NCI-H1417 (cell line): ENCODE measurements around the gene LYRM4.

ENCODE experiments used
- DNase-seq, 3 experiments: peaks; one replicate each; lab custom pipeline; 2025; lab: John Stamatoyannopoulos, UW

Gene LYRM4

GRCh38 chr6:5205877-5206850 is 54.6 kb downstream of the LYRM4 start:
- peak in 1 of 3 experiments; percentile 6 for DNase-seq

GRCh38 chr6:5205035-5205507 is 55.7 kb downstream of the LYRM4 start:
- DNase-seq: no peak

- no peak for DNase-seq
Measured at GRCh38 chr6:5204376-5204775, 56.4 kb downstream of the LYRM4 start.

- DNase-seq: peak in 1 of 3 experiments; percentile 79
Measured at GRCh38 chr6:5203546-5203945, 57.2 kb downstream of the LYRM4 start.

GRCh38 chr6:5202941-5203340 is 57.8 kb downstream of the LYRM4 start:
- DNase-seq: no peak

DNA sequence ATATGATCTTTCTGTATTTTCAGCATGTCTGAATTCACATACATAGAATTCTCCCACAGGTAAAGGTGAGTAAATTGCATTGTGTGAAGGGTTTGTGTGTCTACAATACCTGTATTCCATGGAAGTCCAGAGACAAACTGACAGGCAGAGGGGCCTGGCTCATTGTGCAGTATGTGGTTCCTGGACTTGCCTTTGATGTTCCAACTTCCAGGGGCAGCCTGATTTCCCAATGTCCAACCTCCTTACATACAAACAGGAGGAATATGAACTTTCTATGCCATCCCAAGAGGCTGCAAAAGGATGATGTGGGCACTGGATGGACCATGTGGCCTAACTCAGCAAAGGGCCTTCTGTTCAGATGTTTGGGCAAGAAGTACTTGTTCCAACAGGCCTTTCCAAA is 58.5 kb downstream of the LYRM4 start:
- no peak for DNase-seq

- DNase-seq: no peak
Measured at GRCh38 chr6:5201271-5201670, 59.5 kb downstream of the LYRM4 start.

GRCh38 chr6:5199702-5200101 is 61.0 kb downstream of the LYRM4 start:
- no peak for DNase-seq

- DNase-seq: no peak
Measured at GRCh38 chr6:5199283-5199682, 61.5 kb downstream of the LYRM4 start.

DNA sequence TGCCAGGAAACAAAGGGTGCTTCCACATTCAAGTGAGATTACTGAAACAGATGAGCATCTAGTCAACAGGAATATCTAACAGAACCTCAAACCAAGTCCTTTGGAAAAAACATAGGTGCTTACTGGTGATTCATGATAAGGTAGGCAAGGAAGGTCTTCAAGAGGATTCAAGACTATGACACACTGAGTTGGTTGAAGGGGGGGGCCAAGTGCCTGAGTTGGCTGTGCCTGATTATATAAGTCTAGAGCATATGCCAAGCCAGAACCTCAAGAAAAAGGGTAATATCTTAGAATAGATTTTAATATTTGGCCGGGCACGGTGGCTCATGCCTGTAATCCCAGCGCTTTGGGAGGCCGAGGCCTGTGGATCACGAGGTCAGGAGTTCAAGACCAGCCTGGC is 63.7 kb downstream of the LYRM4 start:
- no peak for DNase-seq

- DNase-seq: no peak
Measured at GRCh38 chr6:5192135-5192794, 68.5 kb downstream of the LYRM4 start.

DNA sequence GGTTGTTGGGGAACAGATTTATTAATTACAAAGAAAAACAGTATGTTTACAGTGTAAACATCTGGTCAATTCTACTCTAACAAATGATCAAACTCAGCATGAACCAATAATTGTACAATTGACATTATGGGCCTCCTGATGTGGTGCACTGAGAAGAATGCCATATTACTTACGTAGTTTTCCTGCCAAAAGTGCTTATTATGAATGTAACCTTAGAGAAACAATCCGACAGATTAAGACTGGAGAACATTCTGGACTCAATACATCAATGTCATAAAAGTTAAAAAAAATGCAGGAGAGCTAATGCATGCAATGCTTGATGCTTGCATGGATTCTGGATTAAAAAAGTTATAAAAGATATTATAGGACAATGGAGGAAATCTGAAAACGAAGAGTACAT is 69.0 kb downstream of the LYRM4 start:
- peak in 1 of 3 experiments; percentile 29 for DNase-seq

GRCh38 chr6:5191222-5191621 is 69.5 kb downstream of the LYRM4 start:
- no peak for DNase-seq

GRCh38 chr6:5190507-5190906 is 70.2 kb downstream of the LYRM4 start:
- no peak for DNase-seq

DNA sequence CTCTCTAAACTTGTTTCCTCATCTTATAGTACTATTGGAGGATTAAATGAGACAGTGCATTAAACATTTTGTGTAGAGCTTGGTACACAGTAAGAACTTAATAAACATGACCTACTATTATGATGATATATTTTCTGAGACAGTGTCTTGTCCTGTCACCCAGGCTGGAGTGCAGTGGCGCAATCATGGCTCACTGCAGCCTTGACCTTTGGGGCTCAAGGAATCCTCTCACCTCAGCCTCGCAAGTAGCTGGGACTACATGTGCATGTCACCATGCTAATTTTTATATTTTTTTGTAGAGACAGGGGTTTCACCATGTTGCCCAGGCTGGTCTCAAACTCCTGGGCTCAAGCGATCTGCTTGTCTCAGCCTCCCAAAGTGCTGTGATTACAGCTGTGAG is 72.1 kb downstream of the LYRM4 start:
- no peak for DNase-seq

DNA sequence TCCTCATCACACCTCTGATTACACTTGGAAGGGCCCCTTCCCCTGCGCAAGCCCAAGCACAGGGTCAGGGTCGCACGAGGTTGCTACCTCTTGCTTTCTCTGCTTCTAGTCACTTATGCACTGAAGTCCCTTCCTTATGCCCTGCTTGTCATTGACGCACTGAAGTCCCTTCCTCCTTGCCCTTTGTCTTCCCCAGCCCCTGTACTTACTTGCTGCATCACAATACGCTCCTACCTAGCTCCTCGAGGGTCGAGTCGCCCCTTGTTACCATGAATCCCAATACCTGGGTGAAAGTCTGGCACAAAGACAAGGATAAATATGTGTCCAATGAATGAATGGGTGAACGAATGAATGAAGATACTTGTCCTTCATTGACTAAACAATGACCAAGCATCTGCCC is 75.9 kb downstream of the LYRM4 start:
- DNase-seq: no peak

DNA sequence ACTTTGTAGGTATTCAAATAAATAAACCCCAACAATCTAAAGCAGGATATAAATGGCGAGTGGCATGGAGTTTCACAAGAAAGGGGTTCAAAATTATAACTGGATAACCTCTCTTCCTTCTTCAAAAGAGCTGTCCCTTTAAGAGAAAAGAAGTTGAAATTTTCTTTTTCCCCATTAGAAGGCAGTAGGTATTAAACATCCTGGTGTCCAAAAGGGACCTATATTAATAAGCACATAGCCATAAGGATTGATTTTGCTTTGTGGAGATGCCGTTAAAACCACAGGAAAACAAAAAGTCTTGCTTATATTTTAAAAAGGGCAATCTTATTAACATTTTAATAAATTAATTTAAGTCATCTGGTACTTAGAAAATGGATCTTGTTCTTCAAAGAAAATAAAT is 76.5 kb downstream of the LYRM4 start:
- DNase-seq: no peak

DNA sequence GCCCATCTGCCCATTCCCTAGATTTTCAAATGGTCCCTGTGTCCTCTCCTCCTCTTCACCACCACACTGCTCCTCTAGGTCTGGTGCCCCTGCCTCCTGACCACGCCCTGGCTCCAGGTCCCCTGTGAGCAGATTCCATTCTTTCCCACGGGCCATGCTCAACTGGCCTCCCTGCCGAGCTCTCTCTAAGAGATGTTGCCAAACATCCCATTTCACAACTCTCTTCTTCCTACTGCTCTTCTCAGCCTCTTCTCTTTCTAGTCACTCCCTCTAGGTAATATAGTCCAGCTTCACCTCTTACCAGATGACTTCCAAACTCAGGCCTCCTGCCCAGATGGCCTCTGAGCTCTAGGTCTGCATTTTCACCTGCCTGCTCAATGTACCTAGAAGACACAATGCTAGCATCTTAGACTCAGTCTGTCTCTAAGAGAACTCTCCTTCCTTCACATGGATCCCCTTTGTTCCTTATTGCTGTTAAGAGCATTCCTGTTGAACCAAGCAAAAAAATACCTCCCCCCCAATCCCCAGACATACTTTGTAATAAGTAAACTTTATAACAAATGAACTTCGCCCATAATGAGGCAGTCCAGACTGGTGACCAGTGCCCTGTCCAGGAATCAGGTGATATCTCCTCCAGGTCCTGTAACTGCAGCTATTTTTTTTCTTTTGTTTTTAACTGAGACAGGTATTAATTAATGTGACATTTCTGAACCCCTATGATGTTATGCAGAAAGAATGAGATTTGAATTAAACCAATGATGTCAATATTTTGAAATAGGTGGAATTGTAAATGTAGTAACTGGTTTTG is 79.0 kb downstream of the LYRM4 start:
- DNase-seq: no peak

DNA sequence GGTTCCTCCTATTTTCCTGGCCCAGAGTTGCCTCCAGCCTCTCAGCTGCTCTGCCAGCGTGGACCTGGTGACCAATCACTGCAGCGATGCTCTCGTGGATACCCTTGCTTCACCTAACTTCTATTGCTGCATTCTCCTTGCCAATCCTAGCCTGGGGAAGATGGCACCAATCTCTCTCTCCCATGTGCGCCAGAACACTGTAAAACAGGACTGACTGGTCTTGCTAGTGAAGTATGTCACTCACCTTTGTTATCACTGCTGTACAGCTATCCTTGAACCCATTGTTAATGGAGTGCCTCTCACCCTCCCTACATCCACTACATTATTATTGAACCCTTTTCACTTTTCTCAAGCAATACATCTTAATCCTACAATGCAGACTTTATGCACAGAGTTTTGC is 80.1 kb downstream of the LYRM4 start:
- peak in 1 of 3 experiments; percentile 4 for DNase-seq

DNA sequence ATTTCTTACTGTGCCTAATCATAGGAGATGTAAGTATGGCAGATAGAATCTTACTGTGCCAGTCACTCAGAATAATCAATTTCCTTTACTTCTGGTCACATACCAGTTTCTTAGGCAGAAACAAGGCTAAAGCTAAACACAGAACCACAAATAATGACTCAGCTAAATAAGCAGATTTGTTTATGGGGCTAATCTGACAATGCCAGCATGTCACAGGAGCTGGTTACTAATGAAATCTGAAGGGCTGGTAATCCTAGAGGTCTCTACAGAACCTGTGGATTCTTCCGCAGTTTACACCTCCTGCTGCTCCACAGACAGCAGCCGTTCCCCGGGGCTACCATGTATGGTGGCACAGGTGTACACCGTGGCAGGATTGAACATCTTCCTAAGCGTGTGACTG is 80.8 kb downstream of the LYRM4 start:
- DNase-seq: no peak

DNA sequence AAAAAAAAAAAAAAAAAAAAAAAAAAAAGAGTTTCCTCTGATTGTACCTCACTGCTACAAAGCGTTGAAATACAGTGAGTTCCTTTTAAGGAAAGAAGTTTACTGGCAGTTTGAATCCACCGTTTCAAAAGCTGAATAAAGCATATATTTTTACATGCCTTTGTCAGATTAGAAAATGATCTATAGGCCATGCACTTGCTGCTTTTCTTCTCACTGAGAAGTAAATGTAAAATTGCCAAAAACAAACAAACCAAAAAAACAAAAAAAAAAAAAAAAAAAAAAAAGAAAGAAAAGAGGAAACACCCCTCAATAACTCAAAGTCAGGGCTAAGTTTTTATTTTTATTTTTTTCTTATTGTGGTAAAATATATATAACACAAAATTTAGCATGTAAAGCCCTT is 81.9 kb downstream of the LYRM4 start:
- no peak for DNase-seq

GRCh38 chr6:5175635-5176034 is 85.1 kb downstream of the LYRM4 start:
- no peak for DNase-seq
